Mesothelial cell of epicardium (in vitro differentiated cells): ENCODE results near the gene MAD1L1. TPM values are rescaled to one million over a fixed set of nuclear protein-coding genes. Genes with fewer than 3 reads are reported as not detected.

Source experiments
- DNase-seq, 2 experiments: peaks; one replicate each; pipeline ENCODE4 v3.0.0; 2021; ENCODE audit warnings: low spot score in 2 of 2; ENCODE audit not compliant: unreplicated experiment in 2 of 2
- H3K27ac Mint-ChIP-seq: 2 replicates; pipeline ENCODE4 v1.8.0; 2021; ENCODE audit warnings: mixed read lengths
- H3K27me3 Mint-ChIP-seq: 2 replicates; pipeline ENCODE4 v1.8.0; 2021; ENCODE audit warnings: low read depth, mixed read lengths
- H3K36me3 Mint-ChIP-seq: 2 replicates; pipeline ENCODE4 v1.8.0; 2021; ENCODE audit warnings: mixed read lengths
- H3K4me1 Mint-ChIP-seq: 2 replicates; pipeline ENCODE4 v1.8.0; 2021; ENCODE audit warnings: mixed read lengths
- H3K4me3 Mint-ChIP-seq: 2 replicates; pipeline ENCODE4 v1.8.0; 2021; ENCODE audit warnings: mild to moderate bottlenecking, moderate library complexity, mixed read lengths
- H3K9me3 Mint-ChIP-seq: 2 replicates; pipeline ENCODE4 v1.8.0; 2021; ENCODE audit warnings: mixed read lengths
- CTCF ChIP-seq: fragments of 200-600 bp; sonication (generic); IDR thresholded peaks from one replicate; pipeline ENCODE4 v1.5.0; 2021; ENCODE audit warnings: antibody characterized with exemption; ENCODE audit not compliant: unreplicated experiment
- total RNA-seq: library from RNA; stranded (reverse); gene quantifications from 3 replicates; pipeline ENCODE4 v1.2.1, GENCODE V29; 2021

MAD1L1 gene
- total RNA-seq, 1 donor from 2014 or later: 45.0 TPM

GRCh38 chr7:1944619-1945210, 288.0 kb downstream of the MAD1L1 start:
- peaks cover 2% of the 10 kb centered on the region for H3K4me1 Mint-ChIP-seq
- TF ChIP-seq CTCF: no peak
- no peaks in the 10 kb centered on the region for H3K9me3 Mint-ChIP-seq
- H3K27me3 Mint-ChIP-seq: no peaks in the 10 kb centered on the region
- DNase-seq: no peak
- no peak overlapping the region for H3K4me3 Mint-ChIP-seq
- H3K36me3 Mint-ChIP-seq: no peaks in the 10 kb centered on the region
- no peak overlapping the region for H3K27ac Mint-ChIP-seq

- H3K27ac Mint-ChIP-seq: no peak overlapping the region
- H3K27me3 Mint-ChIP-seq: no peaks in the 10 kb centered on the region
- peaks cover 2% of the 10 kb centered on the region for H3K4me1 Mint-ChIP-seq
- DNase-seq: no peak
- H3K9me3 Mint-ChIP-seq: no peaks in the 10 kb centered on the region
- H3K36me3 Mint-ChIP-seq: no peaks in the 10 kb centered on the region
- no peak for TF ChIP-seq CTCF
- no peak overlapping the region for H3K4me3 Mint-ChIP-seq
These were observed 288.7 kb downstream of the MAD1L1 start for GRCh38 chr7:1943933-1944618.

GRCh38 chr7:1943326-1943725, 289.4 kb downstream of the MAD1L1 start:
- peaks cover under 1% of the 10 kb centered on the region for H3K9me3 Mint-ChIP-seq
- no peak for TF ChIP-seq CTCF
- H3K27ac Mint-ChIP-seq: no peak overlapping the region
- H3K27me3 Mint-ChIP-seq: no peaks in the 10 kb centered on the region
- DNase-seq: no peak
- no peak overlapping the region for H3K4me3 Mint-ChIP-seq
- peaks cover 2% of the 10 kb centered on the region for H3K4me1 Mint-ChIP-seq
- peaks cover 1% of the 10 kb centered on the region for H3K36me3 Mint-ChIP-seq

- H3K4me3 Mint-ChIP-seq: no peak overlapping the region
- H3K27ac Mint-ChIP-seq: no peak overlapping the region
- no peaks in the 10 kb centered on the region for H3K27me3 Mint-ChIP-seq
- H3K4me1 Mint-ChIP-seq: peaks cover 2% of the 10 kb centered on the region
- no peak for DNase-seq
- peaks cover 4% of the 10 kb centered on the region for H3K9me3 Mint-ChIP-seq
- TF ChIP-seq CTCF: no peak
- peaks cover 4% of the 10 kb centered on the region for H3K36me3 Mint-ChIP-seq
These were observed 289.8 kb downstream of the MAD1L1 start for GRCh38 chr7:1942941-1943289.

- Mint-ChIP-seq H3K4me1 (peaks cover 2% of the 10 kb centered on the region), H3K9me3 (peaks cover 4% of the 10 kb centered on the region), H3K4me3 (no peak overlapping the region), H3K36me3 (peaks cover 4% of the 10 kb centered on the region), H3K27me3 (no peaks in the 10 kb centered on the region), H3K27ac (no peak overlapping the region)
- DNase-seq: no peak
- TF ChIP-seq CTCF: no peak
These were observed 290.4 kb downstream of the MAD1L1 start for GRCh38 chr7:1942243-1942940.
